NCI-H1092 (cell line): ENCODE measurements around the gene EED.
"Not testable (repeated sequence)": the region's sequence is repeated elsewhere in the genome, so short reads cannot be mapped to it uniquely, and the experiment has no call there.

Source experiments
- DNase-seq: peaks from one replicate; lab custom pipeline; 2025; lab: John Stamatoyannopoulos, UW

Gene EED

DNA sequence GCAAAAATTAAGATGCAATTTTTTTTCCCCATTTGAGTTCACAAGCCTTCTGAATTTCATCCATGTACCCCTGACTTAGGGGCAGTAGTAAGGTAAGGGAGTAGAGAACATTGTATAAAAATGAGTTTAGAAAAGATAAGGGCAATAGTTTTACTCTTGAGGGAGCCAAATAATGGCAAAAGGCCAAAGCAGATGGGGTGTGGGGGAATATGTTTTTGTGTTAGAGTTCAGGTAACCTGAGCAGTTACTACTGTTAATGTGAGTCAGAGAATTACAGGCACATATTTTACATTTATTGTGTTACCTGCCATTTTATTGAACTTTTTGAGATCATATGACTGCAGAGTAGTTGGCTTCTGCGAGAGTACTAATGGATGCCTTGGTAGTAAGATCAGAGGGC is 3.1 kb downstream of the EED start:
- DNase-seq = no peak

GRCh38 chr11:86248609-86249008 is 4.1 kb downstream of the EED start:
- DNase-seq = no peak

- no peak for DNase-seq
Observed at GRCh38 chr11:86249307-86250098, 5.0 kb downstream of the EED start.

DNA sequence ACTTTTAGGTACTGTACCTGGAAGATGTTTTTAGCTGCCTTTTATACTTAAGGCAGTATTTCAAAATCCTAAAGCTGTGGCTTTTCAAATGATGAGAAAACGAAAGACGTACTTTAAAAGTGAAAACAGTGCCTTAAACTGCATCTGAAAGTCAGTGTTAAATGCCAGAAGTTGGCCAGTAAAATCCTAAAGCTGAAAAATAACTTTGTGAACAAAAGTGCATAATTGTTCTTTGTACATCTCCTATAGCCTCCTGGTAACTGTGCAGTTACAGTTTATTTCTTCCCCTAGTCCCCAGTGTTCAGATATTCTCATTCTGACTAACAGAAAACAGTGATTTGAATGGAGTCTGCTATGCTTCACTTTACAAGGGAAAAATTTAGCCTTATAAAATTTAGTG is 6.8 kb downstream of the EED start:
- DNase-seq = no peak

- DNase-seq = no peak
Observed at GRCh38 chr11:86255896-86256295, 11.3 kb downstream of the EED start.

GRCh38 chr11:86256608-86257007 is 12.1 kb downstream of the EED start:
- no peak for DNase-seq

GRCh38 chr11:86257446-86257845 is 12.9 kb downstream of the EED start:
- DNase-seq = no peak

DNA sequence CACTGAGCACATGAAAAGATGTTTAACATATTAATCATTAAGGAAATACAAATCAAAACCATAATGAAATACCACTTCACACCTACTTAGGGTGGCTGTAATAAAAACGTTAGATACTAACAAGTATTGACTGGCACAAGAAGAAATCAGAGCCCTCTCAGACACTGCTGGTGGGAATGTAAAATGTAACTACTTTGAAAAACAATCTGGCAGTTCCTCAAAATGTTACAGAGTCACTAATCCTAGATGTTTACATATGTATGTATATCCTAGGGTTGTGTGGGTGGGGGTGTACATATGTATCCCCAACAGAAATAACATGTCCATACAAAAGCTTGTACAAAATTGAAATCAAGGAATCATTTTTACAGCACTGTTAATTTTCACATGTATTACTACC is 15.2 kb downstream of the EED start:
- DNase-seq = no peak

GRCh38 chr11:86261328-86261727 is 16.8 kb downstream of the EED start:
- no peak for DNase-seq

- no peak for DNase-seq
Observed at GRCh38 chr11:86262387-86262786, 17.8 kb downstream of the EED start.

DNA sequence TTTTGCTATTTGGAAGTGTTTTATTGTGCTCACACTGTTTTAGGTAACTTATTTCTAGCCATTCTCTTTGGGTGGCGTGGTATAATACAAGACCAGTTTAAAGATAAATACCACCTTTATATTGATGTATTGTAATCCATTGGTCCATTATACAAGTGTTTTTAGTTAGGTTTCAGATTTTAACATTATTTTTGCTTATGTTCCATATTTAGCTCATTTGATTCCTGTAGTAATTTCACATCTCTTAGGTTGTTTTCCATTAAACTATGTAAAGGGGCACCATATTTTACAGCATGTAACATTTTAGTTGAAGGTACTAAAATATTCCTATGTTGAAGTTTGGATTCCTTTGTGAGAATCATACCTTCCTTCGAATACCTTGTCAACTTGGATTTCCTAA is 20.1 kb downstream of the EED start:
- no peak for DNase-seq

GRCh38 chr11:86265194-86265593 is 20.6 kb downstream of the EED start:
- DNase-seq = no peak

- no peak for DNase-seq
Observed at GRCh38 chr11:86269645-86270044, 25.1 kb downstream of the EED start.

GRCh38 chr11:86274503-86274902 is 29.9 kb downstream of the EED start:
- DNase-seq = no peak

DNA sequence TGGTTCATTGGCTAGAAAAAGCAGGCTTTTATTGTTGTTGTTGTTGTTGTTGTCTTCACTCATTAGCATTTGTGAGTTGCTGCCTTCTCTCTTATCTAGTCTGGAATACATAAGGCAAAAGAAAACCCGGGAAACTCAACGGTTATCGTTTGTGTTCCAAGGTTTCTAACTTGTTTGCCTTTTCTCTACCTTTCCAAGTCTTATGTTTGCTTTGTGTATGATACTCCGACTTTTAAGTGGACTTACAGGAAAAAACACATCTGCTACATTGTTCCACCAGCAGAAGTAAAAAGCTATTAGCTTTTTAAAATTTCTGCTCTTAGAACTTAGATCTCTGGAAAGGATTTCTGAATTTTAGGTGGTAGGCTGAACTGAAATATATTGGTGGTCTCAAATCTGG is 30.4 kb downstream of the EED start:
- no peak for DNase-seq

- DNase-seq = no peak
Observed at GRCh38 chr11:86275493-86276370, 31.2 kb downstream of the EED start.

DNA sequence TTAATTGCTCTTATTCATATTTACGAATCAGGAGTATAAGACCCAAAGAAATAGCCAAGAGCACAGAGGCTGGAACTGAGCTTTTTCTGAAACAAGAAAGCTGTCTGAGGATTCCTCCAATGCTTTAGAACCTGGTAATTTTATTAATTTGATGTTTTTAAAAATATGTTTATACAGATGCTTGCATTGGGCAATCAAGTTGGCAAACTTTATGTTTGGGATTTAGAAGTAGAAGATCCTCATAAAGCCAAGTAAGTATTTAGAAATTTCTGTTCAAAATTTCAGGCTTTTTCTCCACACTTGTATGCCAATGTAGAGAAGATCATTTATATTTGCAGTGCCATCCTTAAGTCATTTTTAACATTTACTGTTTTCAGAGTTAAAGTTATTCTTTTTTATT is 33.2 kb downstream of the EED start:
- DNase-seq = no peak

GRCh38 chr11:86278226-86278625 is 33.7 kb downstream of the EED start:
- DNase-seq = no peak

GRCh38 chr11:86279747-86280146 is 35.2 kb downstream of the EED start:
- DNase-seq = no peak

- DNase-seq = no peak
Observed at GRCh38 chr11:86287468-86287796, 42.9 kb downstream of the EED start.

GRCh38 chr11:86288776-86289507 is 44.4 kb downstream of the EED start:
- no peak for DNase-seq

- not testable (repeated sequence) for DNase-seq
Observed at GRCh38 chr11:86289508-86290280, 45.1 kb downstream of the EED start.
